DMS 273 treated with DMSO at 0.1 percent for 48 hours (cell line): ENCODE measurements around the gene ARHGAP42.

Source experiments
- DNase-seq: peaks from one replicate; lab custom pipeline; 2025; lab: John Stamatoyannopoulos, UW

The ARHGAP42 gene

GRCh38 chr11:100682247-100682969 lies 4.7 kb upstream of the ARHGAP42 start:
- DNase-seq, result no peak

- no peak for DNase-seq
These were observed 4.0 kb upstream of the ARHGAP42 start for GRCh38 chr11:100683126-100683525.

- no peak for DNase-seq
These were observed 2.7 kb upstream of the ARHGAP42 start for GRCh38 chr11:100684101-100685065.

GRCh38 chr11:100686476-100687053 lies 523 bp upstream of the ARHGAP42 start:
- DNase-seq, result no peak

GRCh38 chr11:100687630-100688395 lies 725 bp downstream of the ARHGAP42 start:
- peak; percentile 54 for DNase-seq

- DNase-seq, result no peak
These were observed 2.1 kb downstream of the ARHGAP42 start for GRCh38 chr11:100689141-100689540.

- DNase-seq, result no peak
These were observed 5.0 kb downstream of the ARHGAP42 start for GRCh38 chr11:100691896-100692653.

GRCh38 chr11:100695911-100696310 lies 8.8 kb downstream of the ARHGAP42 start:
- DNase-seq, result no peak

- no peak for DNase-seq
These were observed 16.1 kb downstream of the ARHGAP42 start for GRCh38 chr11:100703139-100703538.

GRCh38 chr11:100703801-100704575 lies 16.9 kb downstream of the ARHGAP42 start:
- DNase-seq, result no peak

- no peak for DNase-seq
These were observed 18.4 kb downstream of the ARHGAP42 start for GRCh38 chr11:100705447-100705846.

GRCh38 chr11:100706179-100706578 lies 19.1 kb downstream of the ARHGAP42 start:
- no peak for DNase-seq

- DNase-seq, result peak; percentile 51
These were observed 22.3 kb downstream of the ARHGAP42 start for GRCh38 chr11:100709233-100709957.

- no peak for DNase-seq
These were observed 24.9 kb downstream of the ARHGAP42 start for GRCh38 chr11:100711984-100712383.

- no peak for DNase-seq
These were observed 25.5 kb downstream of the ARHGAP42 start for GRCh38 chr11:100712583-100712982.

GRCh38 chr11:100715165-100715761 lies 28.2 kb downstream of the ARHGAP42 start:
- no peak for DNase-seq

GRCh38 chr11:100716838-100717237 lies 29.8 kb downstream of the ARHGAP42 start:
- no peak for DNase-seq

- peak; percentile 80 for DNase-seq
These were observed 32.3 kb downstream of the ARHGAP42 start for GRCh38 chr11:100719362-100719761.

- DNase-seq, result peak; percentile 77
These were observed 32.7 kb downstream of the ARHGAP42 start for GRCh38 chr11:100719809-100720221.
